ENCODE data around the gene DCLK1.
A peak's percentile ranks its signal among the peaks of the same experiment; 100 is the strongest.

DCLK1 gene

GRCh38 chr13:35780613-35781012 lies 350.6 kb downstream of the DCLK1 start:
- DNase-seq = no peak

DNA sequence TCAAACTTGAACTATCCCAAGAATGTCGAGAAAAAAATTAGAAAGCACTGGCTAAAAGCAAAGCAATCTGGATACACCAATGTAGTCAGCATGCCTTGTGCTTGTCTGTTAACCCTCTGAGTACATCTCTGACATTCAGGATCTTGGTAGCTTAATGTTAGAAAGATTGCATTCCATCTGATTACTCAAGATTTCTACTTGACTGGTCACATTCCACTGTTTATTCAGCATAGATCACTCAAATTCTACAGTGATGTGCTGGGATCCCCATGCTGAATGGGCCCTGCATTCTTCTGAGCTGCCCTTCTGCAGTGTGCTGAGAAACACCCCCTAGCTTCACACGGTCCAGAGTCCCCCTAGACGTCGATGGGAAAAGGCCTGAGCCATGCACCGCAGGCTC lies 359.3 kb downstream of the DCLK1 start:
- DNase-seq = no peak

DNA sequence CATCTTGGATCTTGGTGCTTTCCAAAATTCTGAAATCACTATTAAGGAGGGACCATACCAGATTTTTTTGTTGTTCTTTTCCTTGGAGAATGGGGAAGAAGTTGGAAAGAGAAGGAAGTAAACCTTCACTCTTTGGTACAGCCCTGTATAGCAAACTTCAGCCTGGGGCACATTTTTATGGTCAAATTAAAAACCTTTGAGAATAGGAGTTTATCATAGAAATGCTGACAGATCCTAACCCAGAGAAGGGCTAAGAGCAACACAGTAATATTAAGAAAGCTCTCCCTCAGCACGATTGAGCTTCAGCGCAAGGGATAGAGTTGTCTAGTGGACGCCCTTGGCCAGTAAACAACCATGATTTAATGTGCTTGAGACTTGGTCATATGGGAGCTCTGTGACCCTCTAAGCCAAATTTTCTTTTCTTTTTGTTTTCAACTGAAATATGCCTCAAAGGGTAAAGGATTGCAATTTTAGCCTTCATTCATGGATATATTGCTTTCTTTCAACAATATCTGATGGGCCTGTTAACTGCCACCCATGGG lies 360.4 kb downstream of the DCLK1 start:
- DNase-seq = no peak

GRCh38 chr13:35769812-35770211 lies 361.4 kb downstream of the DCLK1 start:
- no peak for DNase-seq

- no peak for DNase-seq
Observed at GRCh38 chr13:35768551-35768950, 362.6 kb downstream of the DCLK1 start.

GRCh38 chr13:35768073-35768472 lies 363.1 kb downstream of the DCLK1 start:
- no peak for DNase-seq

DNA sequence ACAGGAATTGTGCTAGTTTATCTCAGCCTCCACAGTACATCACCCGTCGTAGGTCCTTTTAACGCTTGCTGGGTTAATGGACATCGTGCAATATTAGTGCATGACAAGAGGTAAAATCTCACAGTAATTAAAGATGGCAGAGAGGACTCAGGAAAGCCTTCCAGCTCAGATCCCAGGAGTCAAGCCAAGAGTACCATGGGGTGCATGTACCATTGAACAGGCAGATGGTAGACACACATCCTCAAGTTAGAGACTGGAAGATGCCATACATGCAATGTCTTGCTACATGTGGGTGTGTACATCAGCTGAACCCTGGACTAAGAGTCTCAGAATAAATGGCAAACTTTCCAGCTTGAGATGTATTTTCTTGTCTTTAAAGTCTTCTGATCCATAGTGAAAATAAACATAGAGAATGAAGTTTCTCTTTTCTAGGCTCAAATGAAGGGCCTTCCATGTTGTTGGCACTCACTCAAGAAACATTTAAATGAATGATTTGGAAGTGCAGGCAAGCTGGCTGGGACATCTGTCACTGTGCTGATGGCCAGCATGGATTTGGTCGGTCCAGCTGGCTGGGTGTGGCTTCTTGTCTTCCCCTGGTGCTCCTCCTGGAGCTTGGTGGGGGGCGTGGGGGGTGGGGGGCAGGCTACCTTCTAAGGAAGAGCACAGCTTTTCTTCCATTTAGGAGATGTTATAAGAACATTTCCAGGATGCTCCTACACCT lies 363.8 kb downstream of the DCLK1 start:
- DNase-seq = peak; percentile 57

- no peak for DNase-seq
Observed at GRCh38 chr13:35766663-35767062, 364.5 kb downstream of the DCLK1 start.

DNA sequence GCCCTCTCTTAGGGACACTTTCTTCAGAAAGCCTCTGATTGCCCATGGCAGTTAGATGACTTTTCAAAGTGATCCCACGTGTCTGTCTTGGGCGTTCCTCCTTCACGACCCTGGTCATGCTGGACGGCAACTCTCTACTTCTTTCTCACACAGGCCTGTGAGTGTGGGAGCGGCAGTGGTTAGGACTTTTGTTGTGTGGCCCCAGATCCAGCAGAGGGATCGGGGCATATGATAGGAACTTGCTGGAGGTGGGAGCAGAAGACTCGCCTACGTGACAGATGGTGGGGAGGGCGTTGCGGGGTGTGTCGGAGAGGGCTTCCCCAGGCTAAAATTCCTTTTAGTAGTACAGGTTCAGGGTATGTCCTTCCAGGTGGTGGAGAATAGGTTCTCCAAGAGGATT lies 365.2 kb downstream of the DCLK1 start:
- DNase-seq = no peak

- DNase-seq = no peak
Observed at GRCh38 chr13:35765366-35765765, 365.8 kb downstream of the DCLK1 start.

GRCh38 chr13:35764326-35765015 lies 366.7 kb downstream of the DCLK1 start:
- DNase-seq = no peak

DNA sequence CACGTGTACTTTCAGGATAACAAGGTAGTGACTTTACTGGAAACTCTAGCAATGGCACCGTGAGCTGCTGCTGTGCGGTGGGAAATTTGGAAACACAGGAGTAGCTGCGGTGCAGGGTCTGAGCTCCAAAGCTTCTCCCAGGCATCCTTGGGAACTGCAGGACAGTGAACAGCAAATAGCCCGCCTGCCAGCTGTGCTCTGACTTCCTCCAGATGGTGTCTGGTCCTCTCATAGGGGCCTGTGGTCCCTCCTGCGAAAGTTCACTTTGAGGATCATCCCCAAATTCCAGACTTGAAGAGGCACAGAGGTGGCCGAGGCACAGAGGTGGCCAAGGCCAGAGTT lies 367.4 kb downstream of the DCLK1 start:
- no peak for DNase-seq

- no peak for DNase-seq
Observed at GRCh38 chr13:35763060-35763781, 368.0 kb downstream of the DCLK1 start.

DNA sequence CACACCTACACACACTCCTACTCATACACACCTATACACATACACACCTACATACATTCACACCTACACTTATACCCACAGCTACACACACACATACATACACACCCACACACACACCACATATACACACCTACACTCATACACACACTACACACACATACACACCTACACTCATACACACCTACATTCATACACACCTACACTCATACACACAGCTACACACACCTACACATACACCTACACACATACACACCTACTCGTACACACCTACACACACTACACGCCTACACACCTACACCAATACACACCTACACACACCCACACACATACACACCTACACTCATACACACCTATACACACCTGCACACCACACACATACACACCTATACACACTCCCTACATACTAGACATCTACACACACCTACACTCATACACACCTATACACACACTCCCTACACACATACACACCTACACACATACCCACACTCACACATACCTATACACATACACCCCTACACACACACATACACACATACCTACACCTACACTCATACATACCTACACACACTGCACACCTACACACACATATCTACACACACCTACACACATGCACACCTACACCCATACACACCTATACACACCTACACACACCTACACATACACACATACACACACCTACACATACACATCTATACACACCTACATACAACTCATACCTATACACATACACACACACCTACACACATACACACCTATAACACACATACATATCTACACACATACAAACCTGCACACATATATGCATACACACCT lies 369.5 kb downstream of the DCLK1 start:
- no peak for DNase-seq

GRCh38 chr13:35760735-35761281 lies 370.4 kb downstream of the DCLK1 start:
- DNase-seq = no peak

DNA sequence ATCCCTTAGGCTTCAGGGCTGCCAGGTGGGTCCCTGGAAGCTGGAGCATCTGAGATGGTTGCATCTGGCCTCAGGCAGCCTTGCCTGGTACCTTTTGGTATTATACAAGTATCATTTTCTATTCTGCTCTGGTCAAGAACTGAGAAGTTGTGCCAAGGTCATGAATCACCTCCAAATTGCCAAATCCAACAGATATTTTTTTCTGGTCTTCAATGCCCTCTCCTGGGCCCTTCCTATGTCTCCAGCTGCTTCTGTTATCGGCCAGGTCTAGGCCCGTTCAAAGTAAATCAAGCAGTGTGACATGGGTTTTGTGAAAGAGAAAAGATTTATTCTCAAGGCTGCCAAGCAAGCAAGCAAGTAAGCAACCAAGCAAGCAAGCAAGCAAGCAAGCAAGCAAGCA lies 383.6 kb downstream of the DCLK1 start:
- no peak for DNase-seq

DNA sequence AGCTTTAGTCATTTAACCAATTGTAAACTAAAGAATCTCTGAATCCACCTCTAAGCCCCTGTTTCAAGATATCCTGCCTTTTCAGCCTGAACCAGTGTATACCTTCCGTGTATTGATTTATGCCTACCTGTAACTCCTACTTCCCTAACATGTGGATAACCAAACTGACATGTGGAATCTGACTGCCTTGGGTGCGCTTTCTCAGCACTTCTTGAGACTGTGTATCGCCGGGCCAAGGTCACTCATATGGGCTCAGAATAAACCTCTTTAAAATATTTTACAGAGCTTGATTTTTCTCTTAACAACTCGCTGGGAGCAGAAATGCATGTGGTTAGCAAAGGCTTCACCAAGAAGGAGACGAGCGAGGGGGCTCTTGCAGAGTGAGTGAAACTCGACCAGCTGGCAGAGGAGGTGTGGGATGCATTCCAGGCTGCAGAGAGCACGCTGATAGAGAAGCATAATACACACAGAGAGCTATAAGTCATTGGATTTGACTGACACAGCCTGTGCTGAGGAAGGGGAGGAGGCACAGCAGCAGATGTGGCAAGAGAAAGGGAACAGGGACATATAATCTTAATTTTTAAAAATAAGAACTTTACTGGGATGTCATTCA lies 386.5 kb downstream of the DCLK1 start:
- DNase-seq = peak; percentile 57

DNA sequence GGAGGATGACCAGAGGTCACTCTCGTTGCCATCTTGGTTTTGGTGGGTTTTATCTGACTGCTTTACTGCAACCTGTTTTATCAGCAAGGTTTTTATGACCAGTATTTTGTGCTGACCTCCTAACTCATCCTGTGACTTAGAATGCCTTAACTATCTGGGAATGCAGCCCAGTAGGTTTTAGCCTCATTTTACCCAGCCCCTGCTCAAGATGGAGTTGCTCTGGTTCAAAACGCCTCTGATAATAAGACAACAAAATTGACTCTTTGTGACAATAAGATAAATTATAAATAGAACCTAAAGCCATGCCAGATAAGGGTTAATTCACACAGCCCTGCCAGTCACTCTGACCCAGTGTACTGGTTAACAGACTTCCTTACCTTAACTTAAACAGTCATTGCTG lies 387.0 kb downstream of the DCLK1 start:
- DNase-seq = no peak

DNA sequence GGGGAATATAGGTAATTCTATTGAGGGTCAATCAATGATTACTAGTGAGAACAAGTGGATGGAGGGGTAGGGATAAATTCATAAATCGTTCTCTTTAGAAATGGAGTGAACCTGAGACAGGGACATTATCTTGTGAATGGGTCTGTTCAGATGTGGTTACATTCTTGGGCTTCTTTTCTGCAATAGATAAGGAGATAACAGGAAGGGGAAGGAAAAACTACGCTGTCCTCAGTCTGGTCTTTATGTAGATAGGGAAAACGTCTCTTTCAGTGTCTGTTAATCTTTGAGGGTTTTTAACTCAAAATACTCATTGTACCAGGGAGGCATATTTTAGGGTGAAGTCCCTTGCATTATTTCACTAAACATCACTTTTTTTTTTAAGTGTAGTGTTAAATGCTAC lies 388.0 kb downstream of the DCLK1 start:
- DNase-seq = no peak

GRCh38 chr13:35741657-35742056 lies 389.5 kb downstream of the DCLK1 start:
- no peak for DNase-seq

DNA sequence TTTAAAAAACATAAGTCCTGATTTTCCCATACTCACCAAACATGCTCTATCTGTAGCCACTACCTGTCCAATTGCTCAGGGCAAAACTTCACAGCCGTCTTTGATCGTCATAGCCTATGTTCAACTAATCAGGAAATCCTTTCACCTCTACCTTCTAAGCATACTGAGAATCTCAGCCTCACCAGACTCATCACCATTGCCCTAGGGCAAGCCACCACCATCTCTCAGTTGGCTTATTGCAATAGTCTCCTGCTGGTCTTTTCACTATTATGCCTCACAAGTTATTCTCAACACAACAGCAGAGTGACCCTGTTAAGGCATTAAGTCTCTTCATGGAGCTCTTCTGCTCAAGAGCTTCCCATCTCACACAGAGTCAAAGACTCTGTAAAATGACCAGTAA lies 394.3 kb downstream of the DCLK1 start:
- no peak for DNase-seq

GRCh38 chr13:35733827-35734226 lies 397.4 kb downstream of the DCLK1 start:
- no peak for DNase-seq
